NCI-H345 treated with DMSO at 0.1 percent for 48 hours (cell line): ENCODE data around the gene SLC10A1.
A peak's percentile ranks its signal among the peaks of the same experiment; 100 is the strongest.
"Not testable (repeated sequence)": the region's sequence is repeated elsewhere in the genome, so short reads cannot be mapped to it uniquely, and the experiment has no call there.

Source experiments
- DNase-seq: peaks from one replicate; lab custom pipeline; 2025; ENCODE audit not compliant: unreplicated experiment; lab: John Stamatoyannopoulos, UW

The SLC10A1 gene

GRCh38 chr14:69770559-69770958, 26.5 kb downstream of the SLC10A1 start:
- no peak for DNase-seq

GRCh38 chr14:69769623-69770022, 27.4 kb downstream of the SLC10A1 start:
- DNase-seq, result no peak

- no peak for DNase-seq
Measured at GRCh38 chr14:69768873-69769272, 28.2 kb downstream of the SLC10A1 start.

- DNase-seq, result peak; percentile 89
Measured at GRCh38 chr14:69767369-69767999, 29.6 kb downstream of the SLC10A1 start.

- peak; percentile 80 for DNase-seq
Measured at GRCh38 chr14:69766984-69767368, 30.1 kb downstream of the SLC10A1 start, which contains the start of gene SRSF5. Gene SRSF5 (plus strand): TSS chr14:69767142. CDS start chr14:69768157, 1,015 bp downstream.

GRCh38 chr14:69763761-69764510, 33.1 kb downstream of the SLC10A1 start:
- DNase-seq, result no peak

GRCh38 chr14:69760810-69761209, 36.2 kb downstream of the SLC10A1 start:
- DNase-seq, result no peak

- no peak for DNase-seq
Measured at GRCh38 chr14:69756298-69756697, 40.7 kb downstream of the SLC10A1 start.

GRCh38 chr14:69755784-69756183, 41.3 kb downstream of the SLC10A1 start:
- DNase-seq, result no peak

- no peak for DNase-seq
Measured at GRCh38 chr14:69755296-69755695, 41.7 kb downstream of the SLC10A1 start.

- no peak for DNase-seq
Measured at GRCh38 chr14:69754487-69754886, 42.6 kb downstream of the SLC10A1 start.

GRCh38 chr14:69753860-69754259, 43.2 kb downstream of the SLC10A1 start:
- DNase-seq, result no peak

- DNase-seq, result peak; percentile 16
Measured at GRCh38 chr14:69752773-69753172, 44.3 kb downstream of the SLC10A1 start.

GRCh38 chr14:69750495-69750894, 46.5 kb downstream of the SLC10A1 start:
- no peak for DNase-seq

GRCh38 chr14:69749956-69750355, 47.1 kb downstream of the SLC10A1 start:
- no peak for DNase-seq

- no peak for DNase-seq
Measured at GRCh38 chr14:69741055-69741454, 56.0 kb downstream of the SLC10A1 start.

GRCh38 chr14:69736405-69736804, 60.6 kb downstream of the SLC10A1 start:
- DNase-seq, result not testable (repeated sequence)

GRCh38 chr14:69731919-69732598, 65.0 kb downstream of the SLC10A1 start:
- not testable (repeated sequence) for DNase-seq

- no peak for DNase-seq
Measured at GRCh38 chr14:69727860-69728259, 69.2 kb downstream of the SLC10A1 start.

GRCh38 chr14:69726761-69727511, 70.1 kb downstream of the SLC10A1 start:
- DNase-seq, result peak; percentile 25
